GM23338 (cell line): ENCODE measurements around the gene TLE1. TPM values are rescaled to one million over a fixed set of nuclear protein-coding genes. Genes with fewer than 3 reads are reported as not detected.
A peak's percentile ranks its signal among the peaks of the same experiment; 100 is the strongest.

Source experiments
- ATAC-seq: fragments of 200-7000 bp; cut with Tn5 transposase; 3 replicates; pipeline ENCODE4 v1.9.1; 2020
- DNase-seq: peaks from one replicate; pipeline ENCODE4 v3.0.0-alpha.2; 2015; ENCODE audit warnings: low spot score
- H2AFZ ChIP-seq: fragments of 200-600 bp; sonication (generic); 2 replicates; pipeline ENCODE4 v1.8.0; 2016; ENCODE audit warnings: antibody characterized with exemption, mild to moderate bottlenecking, moderate library complexity
- H3F3A ChIP-seq: fragments of 200-600 bp; sonication (generic); replicated peaks from 2 replicates; pipeline ENCODE4 v1.8.0; 2017; ENCODE audit warnings: antibody characterized with exemption, mixed run types, low read depth
- H3K27ac ChIP-seq: fragments of 200-600 bp; sonication (generic); 2 replicates; pipeline ENCODE4 v1.6.1; 2016; ENCODE audit warnings: low read depth
- H3K27me3 ChIP-seq: fragments of 200-600 bp; sonication (generic); 2 replicates; pipeline ENCODE4 v1.8.0; 2016; ENCODE audit warnings: mild to moderate bottlenecking, mixed run types, moderate library complexity; ENCODE audit not compliant: insufficient read depth
- H3K36me3 ChIP-seq: fragments of 200-600 bp; sonication (generic); 2 replicates; pipeline ENCODE4 v1.8.0; 2016; ENCODE audit warnings: mild to moderate bottlenecking; ENCODE audit not compliant: insufficient read depth
- H3K4me1 ChIP-seq: fragments of 200-600 bp; sonication (generic); 2 replicates; pipeline ENCODE4 v1.8.0; 2016; ENCODE audit warnings: mild to moderate bottlenecking, moderate library complexity; ENCODE audit not compliant: insufficient read depth
- H3K4me2 ChIP-seq: fragments of 200-600 bp; sonication (generic); 2 replicates; pipeline ENCODE4 v1.7.1; 2017; ENCODE audit warnings: mixed run types
- H3K4me3 ChIP-seq: fragments of 200-600 bp; sonication (generic); 2 replicates; pipeline ENCODE4 v1.6.1; 2016; ENCODE audit warnings: mixed run types
- H3K79me2 ChIP-seq: fragments of 200-600 bp; sonication (generic); replicated peaks from 2 replicates; pipeline ENCODE4 v1.8.0; 2017; ENCODE audit warnings: mild to moderate bottlenecking; ENCODE audit not compliant: insufficient read depth
- H3K9me2 ChIP-seq: fragments of 200-600 bp; sonication (generic); 2 replicates; pipeline ENCODE4 v1.8.0; 2017; ENCODE audit not compliant: insufficient read depth
- H4K20me1 ChIP-seq: fragments of 200-600 bp; sonication (generic); replicated peaks from 2 replicates; pipeline ENCODE4 v1.8.0; 2017; ENCODE audit warnings: mild to moderate bottlenecking; ENCODE audit not compliant: insufficient read depth
- H3K27ac Mint-ChIP-seq: 2 replicates; pipeline ENCODE4 v1.8.0; 2020; ENCODE audit warnings: inconsistent platforms, mild to moderate bottlenecking, moderate library complexity, mixed read lengths
- H3K27me3 Mint-ChIP-seq: 3 replicates; pipeline ENCODE4 v1.8.0; 2022; ENCODE audit warnings: low read depth, mild to moderate bottlenecking, moderate library complexity, mixed read lengths, inconsistent platforms; ENCODE audit not compliant: insufficient read depth, poor library complexity
- H3K36me3 Mint-ChIP-seq: 3 replicates; pipeline ENCODE4 v1.8.0; 2021; ENCODE audit warnings: low read depth, mild to moderate bottlenecking, inconsistent platforms, moderate library complexity, mixed read lengths
- H3K4me1 Mint-ChIP-seq: 3 replicates; pipeline ENCODE4 v1.8.0; 2020; ENCODE audit warnings: mild to moderate bottlenecking, inconsistent platforms, mixed read lengths
- H3K4me3 Mint-ChIP-seq: 3 replicates; pipeline ENCODE4 v1.8.0; 2021; ENCODE audit warnings: moderate library complexity, mild to moderate bottlenecking, inconsistent platforms, mixed read lengths
- H3K9me3 Mint-ChIP-seq: 3 replicates; pipeline ENCODE4 v1.8.0; 2020; ENCODE audit warnings: moderate library complexity, mild to moderate bottlenecking, inconsistent platforms, mixed read lengths
- CREB1 ChIP-seq: fragments of 250-450 bp; sonication (Bioruptor Pico); IDR thresholded peaks from 2 replicates; pipeline ENCODE4 v1.5.0; 2020; ENCODE audit warnings: low read depth, mild to moderate bottlenecking, moderate library complexity
- CTCF ChIP-seq, 2 experiments: fragments of 200-600 bp in 1 of 2; sonication (generic) in 1 of 2; conservative IDR thresholded peaks; 2 replicates each; pipeline versions ENCODE4 v1.5.1 to v1.6.1; 2016 to 2017; ENCODE audit warnings: antibody characterized with exemption in 2 of 2, low read depth in 2 of 2, mild to moderate bottlenecking in 2 of 2, moderate library complexity in 1 of 2
- EZH2 ChIP-seq: fragments of 200-600 bp; sonication (generic); IDR thresholded peaks from one replicate; pipeline ENCODE4 v1.8.0; 2017; ENCODE audit warnings: antibody characterized with exemption, mild to moderate bottlenecking, low read depth; ENCODE audit not compliant: unreplicated experiment
- EZH2phosphoT487 ChIP-seq: fragments of 200-600 bp; sonication (generic); IDR thresholded peaks from one replicate; pipeline ENCODE4 v1.8.1; 2018; ENCODE audit warnings: antibody characterized with exemption; ENCODE audit not compliant: unreplicated experiment
- JUNB ChIP-seq: IDR thresholded peaks from one replicate; pipeline ENCODE4 v1.6.1; 2016; ENCODE audit warnings: antibody characterized with exemption; ENCODE audit not compliant: unreplicated experiment
- NANOG ChIP-seq: IDR thresholded peaks from 2 replicates; pipeline ENCODE4 v1.6.1; 2016; ENCODE audit warnings: antibody characterized with exemption, borderline replicate concordance
- POLR2AphosphoS5 ChIP-seq: IDR thresholded peaks from 2 replicates; pipeline ENCODE4 v1.6.1; 2016; ENCODE audit warnings: antibody characterized with exemption, low read depth
- REST ChIP-seq: IDR thresholded peaks from one replicate; pipeline ENCODE4 v1.6.1; 2018; ENCODE audit warnings: antibody characterized with exemption; ENCODE audit not compliant: unreplicated experiment
- STAT1 ChIP-seq: IDR thresholded peaks from one replicate; pipeline ENCODE4 v1.6.1; 2016; ENCODE audit warnings: antibody characterized with exemption; ENCODE audit not compliant: unreplicated experiment
- ZNF114 ChIP-seq: fragments of 250-450 bp; sonication (Bioruptor Pico); IDR thresholded peaks from 2 replicates; pipeline ENCODE4 v1.5.0; 2020; ENCODE audit warnings: mild to moderate bottlenecking, moderate library complexity
- ZNF331 ChIP-seq: fragments of 250-450 bp; sonication (Bioruptor Pico); IDR thresholded peaks from 2 replicates; pipeline ENCODE4 v1.5.0; 2020; ENCODE audit warnings: low read depth, mild to moderate bottlenecking, moderate library complexity
- polyA plus RNA-seq: library from polyadenylated mRNA; unstranded; fragments of >200 nt; fragmentation: Nextera tagmentation; extraction: Ambion mirVana; gene quantifications from 2 replicates; pipeline ENCODE4 v1.2.1, GENCODE V29; 2016
- total RNA-seq: library from RNA; depleted of rRNA; stranded (reverse); fragments of >200 nt; shearing (Covaris generic); gene quantifications from 2 replicates; pipeline ENCODE4 v1.2.3, GENCODE V29; 2014
- TF ChIP-seq, protein P1 (sequence below): IDR thresholded peaks from 2 replicates; pipeline ENCODE4 v1.6.1; 2016; ENCODE audit warnings: antibody characterized with exemption
- TF ChIP-seq, protein P2 (sequence below): fragments of 250-450 bp; sonication (Bioruptor Pico); IDR thresholded peaks from 2 replicates; pipeline ENCODE4 v1.5.0; 2020; ENCODE audit warnings: mild to moderate bottlenecking, moderate library complexity

Gene TLE1
- total and polyA plus RNA-seq, 2 experiments from 2014 or later, result 58.1 to 132 TPM

DNA sequence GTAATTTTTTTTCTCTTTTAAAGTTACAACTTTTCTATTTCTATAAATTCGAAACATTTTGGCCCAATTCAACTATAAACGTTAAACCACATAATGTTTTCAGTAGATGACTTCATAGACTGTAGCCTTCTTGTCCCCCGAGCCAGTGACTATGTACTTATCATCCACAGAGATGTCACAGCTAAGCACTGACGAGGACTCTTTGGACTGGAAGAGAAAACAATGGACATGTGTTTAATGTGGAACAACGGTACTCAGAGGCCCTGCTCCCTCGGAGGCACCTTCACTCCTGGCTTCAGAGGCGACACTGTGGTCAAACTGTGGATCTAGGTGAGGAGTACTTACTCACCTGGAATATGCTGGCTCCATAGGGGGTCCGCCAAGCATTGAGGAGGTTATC, 105.2 kb downstream of the TLE1 start:
- Histone ChIP-seq H3K79me2 (peaks cover 3% of the 10 kb centered on the region; the same call in 1 of the 2 replicates), H3K36me3 (peaks cover 28% of the 10 kb centered on the region), H3K4me3 (no peak overlapping the region), H3K27ac (no peak overlapping the region), H3K4me1 (peaks cover 7% of the 10 kb centered on the region), H3K27me3 (no peaks in the 10 kb centered on the region), H4K20me1 (no peaks in the 10 kb centered on the region), H2AFZ (no peak overlapping the region), H3K9me2 (no peaks in the 10 kb centered on the region), H3K4me2 (no peak overlapping the region), H3F3A (no peaks in the 10 kb centered on the region)
- Mint-ChIP-seq H3K27ac (peak overlapping the region; percentile 77; the same call in 1 of the 2 replicates), H3K4me1 (peaks cover 12% of the 10 kb centered on the region), H3K4me3 (no peak overlapping the region), H3K36me3 (peaks cover 90% of the 10 kb centered on the region), H3K9me3 (no peaks in the 10 kb centered on the region), H3K27me3 (no peaks in the 10 kb centered on the region)
- TF ChIP-seq NANOG (no peak), ZNF114 (CRISPR knock-in tag) (no peak), REST (no peak), EZH2phosphoT487 (no peak), CTCF (conservative IDR thresholded peaks at IDR 0.05; ENCODE audit: low read depth in 2 of 2) (no peak), POLR2AphosphoS5 (no peak), JUNB (no peak), STAT1 (no peak), CREB1 (CRISPR knock-in tag) (no peak), EZH2 (no peak), ZNF331 (CRISPR knock-in tag) (no peak)
- TF ChIP-seq, protein P1, sequence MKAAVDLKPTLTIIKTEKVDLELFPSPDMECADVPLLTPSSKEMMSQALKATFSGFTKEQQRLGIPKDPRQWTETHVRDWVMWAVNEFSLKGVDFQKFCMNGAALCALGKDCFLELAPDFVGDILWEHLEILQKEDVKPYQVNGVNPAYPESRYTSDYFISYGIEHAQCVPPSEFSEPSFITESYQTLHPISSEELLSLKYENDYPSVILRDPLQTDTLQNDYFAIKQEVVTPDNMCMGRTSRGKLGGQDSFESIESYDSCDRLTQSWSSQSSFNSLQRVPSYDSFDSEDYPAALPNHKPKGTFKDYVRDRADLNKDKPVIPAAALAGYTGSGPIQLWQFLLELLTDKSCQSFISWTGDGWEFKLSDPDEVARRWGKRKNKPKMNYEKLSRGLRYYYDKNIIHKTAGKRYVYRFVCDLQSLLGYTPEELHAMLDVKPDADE, result no peak
- TF ChIP-seq, protein P2, sequence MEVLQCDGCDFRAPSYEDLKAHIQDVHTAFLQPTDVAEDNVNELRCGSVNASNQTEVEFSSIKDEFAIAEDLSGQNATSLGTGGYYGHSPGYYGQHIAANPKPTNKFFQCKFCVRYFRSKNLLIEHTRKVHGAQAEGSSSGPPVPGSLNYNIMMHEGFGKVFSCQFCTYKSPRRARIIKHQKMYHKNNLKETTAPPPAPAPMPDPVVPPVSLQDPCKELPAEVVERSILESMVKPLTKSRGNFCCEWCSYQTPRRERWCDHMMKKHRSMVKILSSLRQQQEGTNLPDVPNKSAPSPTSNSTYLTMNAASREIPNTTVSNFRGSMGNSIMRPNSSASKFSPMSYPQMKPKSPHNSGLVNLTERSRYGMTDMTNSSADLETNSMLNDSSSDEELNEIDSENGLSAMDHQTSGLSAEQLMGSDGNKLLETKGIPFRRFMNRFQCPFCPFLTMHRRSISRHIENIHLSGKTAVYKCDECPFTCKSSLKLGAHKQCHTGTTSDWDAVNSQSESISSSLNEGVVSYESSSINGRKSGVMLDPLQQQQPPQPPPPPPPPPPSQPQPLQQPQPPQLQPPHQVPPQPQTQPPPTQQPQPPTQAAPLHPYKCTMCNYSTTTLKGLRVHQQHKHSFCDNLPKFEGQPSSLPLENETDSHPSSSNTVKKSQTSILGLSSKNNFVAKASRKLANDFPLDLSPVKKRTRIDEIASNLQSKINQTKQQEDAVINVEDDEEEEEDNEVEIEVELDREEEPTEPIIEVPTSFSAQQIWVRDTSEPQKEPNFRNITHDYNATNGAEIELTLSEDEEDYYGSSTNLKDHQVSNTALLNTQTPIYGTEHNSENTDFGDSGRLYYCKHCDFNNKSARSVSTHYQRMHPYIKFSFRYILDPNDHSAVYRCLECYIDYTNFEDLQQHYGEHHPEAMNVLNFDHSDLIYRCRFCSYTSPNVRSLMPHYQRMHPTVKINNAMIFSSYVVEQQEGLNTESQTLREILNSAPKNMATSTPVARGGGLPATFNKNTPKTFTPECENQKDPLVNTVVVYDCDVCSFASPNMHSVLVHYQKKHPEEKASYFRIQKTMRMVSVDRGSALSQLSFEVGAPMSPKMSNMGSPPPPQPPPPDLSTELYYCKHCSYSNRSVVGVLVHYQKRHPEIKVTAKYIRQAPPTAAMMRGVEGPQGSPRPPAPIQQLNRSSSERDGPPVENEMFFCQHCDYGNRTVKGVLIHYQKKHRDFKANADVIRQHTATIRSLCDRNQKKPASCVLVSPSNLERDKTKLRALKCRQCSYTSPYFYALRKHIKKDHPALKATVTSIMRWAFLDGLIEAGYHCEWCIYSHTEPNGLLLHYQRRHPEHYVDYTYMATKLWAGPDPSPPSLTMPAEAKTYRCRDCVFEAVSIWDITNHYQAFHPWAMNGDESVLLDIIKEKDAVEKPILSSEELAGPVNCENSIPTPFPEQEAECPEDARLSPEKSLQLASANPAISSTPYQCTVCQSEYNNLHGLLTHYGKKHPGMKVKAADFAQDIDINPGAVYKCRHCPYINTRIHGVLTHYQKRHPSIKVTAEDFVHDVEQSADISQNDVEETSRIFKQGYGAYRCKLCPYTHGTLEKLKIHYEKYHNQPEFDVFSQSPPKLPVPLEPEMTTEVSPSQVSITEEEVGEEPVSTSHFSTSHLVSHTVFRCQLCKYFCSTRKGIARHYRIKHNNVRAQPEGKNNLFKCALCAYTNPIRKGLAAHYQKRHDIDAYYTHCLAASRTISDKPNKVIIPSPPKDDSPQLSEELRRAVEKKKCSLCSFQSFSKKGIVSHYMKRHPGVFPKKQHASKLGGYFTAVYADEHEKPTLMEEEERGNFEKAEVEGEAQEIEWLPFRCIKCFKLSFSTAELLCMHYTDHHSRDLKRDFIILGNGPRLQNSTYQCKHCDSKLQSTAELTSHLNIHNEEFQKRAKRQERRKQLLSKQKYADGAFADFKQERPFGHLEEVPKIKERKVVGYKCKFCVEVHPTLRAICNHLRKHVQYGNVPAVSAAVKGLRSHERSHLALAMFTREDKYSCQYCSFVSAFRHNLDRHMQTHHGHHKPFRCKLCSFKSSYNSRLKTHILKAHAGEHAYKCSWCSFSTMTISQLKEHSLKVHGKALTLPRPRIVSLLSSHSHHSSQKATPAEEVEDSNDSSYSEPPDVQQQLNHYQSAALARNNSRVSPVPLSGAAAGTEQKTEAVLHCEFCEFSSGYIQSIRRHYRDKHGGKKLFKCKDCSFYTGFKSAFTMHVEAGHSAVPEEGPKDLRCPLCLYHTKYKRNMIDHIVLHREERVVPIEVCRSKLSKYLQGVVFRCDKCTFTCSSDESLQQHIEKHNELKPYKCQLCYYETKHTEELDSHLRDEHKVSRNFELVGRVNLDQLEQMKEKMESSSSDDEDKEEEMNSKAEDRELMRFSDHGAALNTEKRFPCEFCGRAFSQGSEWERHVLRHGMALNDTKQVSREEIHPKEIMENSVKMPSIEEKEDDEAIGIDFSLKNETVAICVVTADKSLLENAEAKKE, result no peak
- no peak for DNase-seq
- ATAC-seq, result no peak
